Upper lobe of right lung (tissue), 1 donor: Measurements from ENCODE around the gene TMCC2. TPM values are rescaled to one million over a fixed set of nuclear protein-coding genes. Genes with fewer than 3 reads are reported as not detected.
"Not testable (repeated sequence)": the region's sequence is repeated elsewhere in the genome, so short reads cannot be mapped to it uniquely, and the experiment has no call there.

Experiments
- ATAC-seq: fragments of 200-7000 bp; cut with Tn5 transposase; one replicate; pipeline ENCODE4 v1.9.1; 2020; ENCODE audit warnings: mild to moderate bottlenecking, moderate library complexity
- DNase-seq: peaks from one replicate; pipeline ENCODE4 v3.0.0-alpha.2; 2020
- H3K27ac ChIP-seq: fragments of 200-600 bp; one replicate; pipeline ENCODE4 v1.8.0; 2022
- H3K27me3 ChIP-seq: fragments of 200-600 bp; one replicate; pipeline ENCODE4 v1.8.0; 2022; ENCODE audit warnings: mild to moderate bottlenecking
- H3K36me3 ChIP-seq: fragments of 200-600 bp; one replicate; pipeline ENCODE4 v1.8.0; 2022
- H3K4me1 ChIP-seq: fragments of 200-600 bp; one replicate; pipeline ENCODE4 v1.8.0; 2022
- H3K4me3 ChIP-seq: fragments of 200-600 bp; one replicate; pipeline ENCODE4 v1.8.0; 2022; ENCODE audit warnings: mild to moderate bottlenecking
- H3K9me3 ChIP-seq: fragments of 200-600 bp; one replicate; pipeline ENCODE4 v1.8.0; 2022
- CTCF ChIP-seq: fragments of 200-600 bp; IDR thresholded peaks from one replicate; pipeline ENCODE4 v1.8.0; 2022; ENCODE audit warnings: antibody characterized with exemption
- intact Hi-C: fragments of 100-400 bp; cut with DNase I; formaldehyde crosslinking; loops from one replicate; pipeline ENCODE4 v1.11.0; 2022
- total RNA-seq: library from RNA; stranded (reverse); fragmentation: NEBNext Ultra II Directional; extraction: Animal tissue kit (Norgen Biotek cat#: 25700); gene quantifications from one replicate; pipeline ENCODE4 v1.2.1, GENCODE V29; 2021
- donor health status: DM: no; HTN: yes; CAD: no; lungs with severe emphysema.

The TMCC2 gene
- total RNA-seq, 1 donor from 2014 or later, result 4.8 TPM

- no peaks in the 10 kb centered on the region for H3K9me3 ChIP-seq
- H3K4me1 ChIP-seq, result peaks cover 19% of the 10 kb centered on the region
- TF ChIP-seq CTCF, result no peak
- no peak overlapping the region for H3K27ac ChIP-seq
- no peaks in the 10 kb centered on the region for H3K27me3 ChIP-seq
- intact Hi-C loops, result no loop called here
- no peaks in the 10 kb centered on the region for H3K36me3 ChIP-seq
- DNase-seq, result no peak
- no peak overlapping the region for H3K4me3 ChIP-seq
- ATAC-seq, result no peak
These were observed 68.4 kb downstream of the TMCC2 start for GRCh38 chr1:205296154-205296553.

DNA sequence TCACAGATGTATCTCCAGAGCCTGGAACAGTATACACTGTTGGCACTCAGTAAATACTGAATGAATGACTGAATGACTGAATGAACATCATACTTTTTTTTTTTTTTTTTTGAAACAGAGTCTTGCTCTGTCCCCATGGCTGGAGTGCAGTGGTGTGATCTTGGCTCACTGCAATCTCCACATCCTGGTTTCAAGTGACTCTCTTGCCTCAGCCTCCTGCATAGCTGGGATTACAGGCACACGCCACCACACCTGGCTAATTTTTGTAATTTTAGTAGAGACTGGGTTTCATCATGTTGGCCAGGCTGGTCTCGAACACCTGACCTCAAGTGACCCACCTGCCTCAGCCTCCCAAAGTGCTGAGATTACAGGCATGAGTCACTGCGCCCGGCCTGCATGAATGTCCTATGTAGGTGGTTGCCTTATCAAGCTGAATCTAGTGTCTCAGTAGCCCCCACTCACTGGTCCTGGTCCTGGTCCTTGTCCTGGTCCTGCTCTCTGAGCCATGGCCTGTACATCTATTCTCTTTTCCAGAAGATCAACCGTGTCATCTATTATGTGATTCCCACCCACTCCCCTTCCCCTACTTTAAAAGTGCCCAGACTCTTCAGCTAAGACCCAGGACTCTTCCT lies 69.9 kb downstream of the TMCC2 start:
- H3K36me3 ChIP-seq, DNase-seq, H3K4me3 ChIP-seq, intact Hi-C loops, ATAC-seq, H3K27ac ChIP-seq, H3K9me3 ChIP-seq, H3K27me3 ChIP-seq: not testable (repeated sequence)
- H3K4me1 ChIP-seq, result peaks cover 27% of the 10 kb centered on the region

- TF ChIP-seq CTCF, result no peak
- DNase-seq, result no peak
- Histone ChIP-seq H3K4me3 (no peak overlapping the region), H3K27me3 (no peaks in the 10 kb centered on the region), H3K27ac (no peak overlapping the region), H3K36me3 (peaks cover 9% of the 10 kb centered on the region), H3K4me1 (peaks cover 27% of the 10 kb centered on the region), H3K9me3 (no peaks in the 10 kb centered on the region)
- no peak for ATAC-seq
- intact Hi-C loops, result no loop called here
These were observed 70.6 kb downstream of the TMCC2 start for GRCh38 chr1:205298191-205298994.

DNA sequence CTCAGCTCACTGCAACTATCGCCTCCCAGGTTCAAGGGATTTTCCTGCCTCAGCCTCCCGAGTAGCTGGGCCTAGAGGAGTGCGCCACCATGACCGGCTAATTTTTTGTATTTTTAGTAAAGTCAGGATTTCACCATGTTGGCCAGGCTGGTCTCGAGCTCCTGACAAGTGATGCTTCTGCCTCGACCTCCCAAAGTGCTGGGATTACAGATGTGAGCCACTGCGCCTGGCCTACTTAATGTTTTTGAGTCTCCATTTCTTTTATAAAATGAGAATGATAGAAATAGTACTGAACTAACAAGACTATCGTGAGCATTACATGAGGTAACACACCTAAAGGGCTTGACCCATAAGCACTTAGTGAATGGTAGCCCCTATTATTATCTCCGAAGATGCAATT lies 72.4 kb downstream of the TMCC2 start:
- intact Hi-C loops, result no loop called here
- no peak for TF ChIP-seq CTCF
- DNase-seq (no peak), ATAC-seq (no peak)
- no peak overlapping the region for H3K4me3 ChIP-seq
- H3K27ac ChIP-seq, result no peak overlapping the region
- H3K36me3 ChIP-seq, result peaks cover 26% of the 10 kb centered on the region
- H3K9me3 ChIP-seq, result no peaks in the 10 kb centered on the region
- peaks cover 21% of the 10 kb centered on the region for H3K4me1 ChIP-seq
- no peaks in the 10 kb centered on the region for H3K27me3 ChIP-seq

DNA sequence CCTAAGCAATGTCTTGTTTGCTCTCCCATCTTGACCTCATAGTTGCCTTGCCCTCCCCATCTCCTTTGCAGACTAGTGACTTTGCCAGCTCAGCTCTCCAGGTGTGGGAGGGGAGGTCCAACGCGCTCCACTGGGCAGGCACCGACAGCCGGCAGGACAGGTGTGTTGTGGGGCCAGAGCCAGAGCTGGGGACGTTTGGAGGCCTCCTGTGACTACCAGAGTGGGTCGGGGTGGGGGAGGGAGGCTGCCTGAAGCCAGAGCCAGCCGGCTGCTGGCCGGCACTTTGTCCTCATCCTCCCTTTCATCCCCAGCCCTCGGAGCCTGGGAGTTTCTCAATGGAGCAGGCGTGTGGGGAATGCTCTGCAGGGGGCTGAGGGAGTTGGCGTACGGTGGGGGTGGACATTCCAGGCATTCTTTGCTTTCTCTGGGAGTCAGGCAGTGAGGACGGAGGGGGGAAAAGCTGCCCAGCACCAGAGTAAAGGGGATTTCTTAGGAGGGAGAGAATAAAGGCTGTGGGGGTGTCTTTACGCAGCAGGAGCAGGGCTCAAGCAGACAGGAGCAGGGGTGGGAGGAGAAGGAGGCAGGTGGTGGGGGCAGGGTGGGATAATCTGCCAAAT lies 73.6 kb downstream of the TMCC2 start:
- Histone ChIP-seq H3K27ac (peak overlapping the region; percentile 81), H3K4me3 (no peak overlapping the region), H3K4me1 (peaks cover 21% of the 10 kb centered on the region), H3K27me3 (no peaks in the 10 kb centered on the region), H3K9me3 (no peaks in the 10 kb centered on the region), H3K36me3 (peaks cover 38% of the 10 kb centered on the region)
- ATAC-seq (peak; percentile 94), DNase-seq (peak; percentile 95)
- intact Hi-C loops, result no loop called here
- TF ChIP-seq CTCF, result no peak
